ENCODE data around the gene B3GNT7.
"Not testable (repeated sequence)": the region's sequence is repeated elsewhere in the genome, so short reads cannot be mapped to it uniquely, and the experiment has no call there.

The B3GNT7 gene

GRCh38 chr2:231395188-231396057 is at the start of gene B3GNT7:
Gene B3GNT7 (plus strand): TSS chr2:231395710. CDS start chr2:231395804, 94 bp downstream.
- DNase-seq (ENCODE audit: low spot score): peak; percentile 45

DNA sequence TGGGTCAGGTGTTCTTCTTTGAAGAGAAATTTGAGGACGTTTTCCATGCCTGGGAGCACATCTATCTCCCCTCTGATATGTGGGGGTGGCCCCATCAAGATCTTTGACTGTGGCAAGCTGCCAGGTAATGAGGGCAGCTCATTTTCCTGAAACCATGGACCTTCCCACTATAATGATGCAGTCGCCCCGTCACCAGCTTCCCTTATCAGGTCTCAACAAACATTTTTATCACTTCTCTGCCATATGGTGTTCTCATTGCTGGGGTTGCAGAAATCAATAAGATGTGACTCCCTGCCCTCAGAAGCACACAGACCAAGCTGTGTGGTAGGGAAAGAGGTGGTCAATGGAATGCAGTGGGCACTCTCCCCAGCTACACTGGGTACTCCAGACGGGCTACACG is 48.4 kb upstream of the B3GNT7 start:
- no peak for DNase-seq (ENCODE audit: low spot score)

DNA sequence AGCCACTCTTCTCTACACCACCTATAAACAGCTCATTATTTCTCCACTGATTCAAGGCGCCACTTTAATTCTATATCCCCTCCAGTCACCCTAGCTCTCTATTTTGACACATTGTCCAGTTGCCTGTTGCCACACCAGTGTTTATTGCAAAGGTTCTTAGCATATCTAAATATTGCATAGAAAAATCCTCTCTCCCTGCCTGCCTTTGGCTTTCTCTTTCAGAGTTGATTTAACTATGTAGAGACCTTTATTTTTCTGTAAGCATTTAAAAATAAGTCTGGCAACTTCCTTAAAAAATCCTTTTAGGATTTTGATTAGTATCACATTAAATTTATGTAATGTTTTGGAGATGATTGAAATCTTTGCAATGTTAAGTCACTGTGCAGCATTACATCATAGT is 47.9 kb upstream of the B3GNT7 start:
- DNase-seq (ENCODE audit: low spot score): no peak

- DNase-seq (ENCODE audit: low spot score): no peak
These were observed 47.3 kb upstream of the B3GNT7 start for GRCh38 chr2:231348173-231348572.

GRCh38 chr2:231348704-231349373 is 46.7 kb upstream of the B3GNT7 start:
- DNase-seq (ENCODE audit: low spot score): no peak

- DNase-seq (ENCODE audit: low spot score): not testable (repeated sequence)
These were observed 46.2 kb upstream of the B3GNT7 start for GRCh38 chr2:231349374-231349735.

GRCh38 chr2:231351648-231352047 is 43.9 kb upstream of the B3GNT7 start:
- DNase-seq (ENCODE audit: low spot score): no peak

GRCh38 chr2:231353469-231353868 is 42.0 kb upstream of the B3GNT7 start:
- no peak for DNase-seq (ENCODE audit: low spot score)

DNA sequence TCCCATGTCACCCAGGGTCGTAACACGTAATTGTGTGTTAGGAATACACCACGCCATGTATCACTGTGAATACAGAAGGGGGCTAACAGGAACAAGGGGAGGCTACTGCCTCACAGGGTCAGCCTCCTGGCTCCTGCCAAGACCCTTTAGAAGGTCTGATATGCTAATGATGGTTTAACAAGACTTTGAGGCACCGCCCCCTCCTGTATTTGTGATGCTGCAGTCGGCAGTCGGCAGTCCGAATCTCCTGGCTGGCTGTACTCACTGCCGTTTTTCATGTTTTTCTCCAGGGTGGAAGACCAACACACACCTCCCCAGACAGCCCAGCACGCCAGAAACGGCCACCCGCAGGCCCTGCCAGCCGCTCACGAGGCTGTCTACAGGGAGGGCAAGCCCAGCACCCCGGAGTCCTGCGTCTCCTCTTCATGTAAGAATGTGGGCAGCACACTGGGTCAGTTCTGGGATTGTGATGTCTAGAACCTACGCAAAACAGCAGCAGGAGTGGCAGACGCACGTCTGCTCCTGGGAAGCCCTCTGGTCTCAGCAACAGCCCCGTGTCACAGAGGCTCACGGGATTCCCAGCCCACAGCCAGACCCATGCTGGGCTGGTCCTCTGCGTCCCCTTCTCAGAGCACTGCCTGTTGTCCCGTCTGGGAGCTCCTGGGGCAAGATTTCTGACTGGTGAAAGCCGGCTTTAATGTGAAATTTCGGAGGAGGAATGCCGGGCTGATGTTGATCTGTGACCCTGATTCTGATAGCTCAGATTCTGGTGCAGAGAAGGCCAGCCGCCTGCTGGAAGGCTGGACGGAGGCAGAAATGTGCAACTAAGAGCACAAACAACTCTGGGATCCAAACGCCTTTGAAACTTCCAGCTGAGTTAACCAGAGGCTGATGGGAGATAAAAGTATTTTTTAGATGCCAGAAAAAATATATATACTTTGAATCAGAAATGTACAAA is 39.7 kb upstream of the B3GNT7 start:
- no peak for DNase-seq (ENCODE audit: low spot score)

DNA sequence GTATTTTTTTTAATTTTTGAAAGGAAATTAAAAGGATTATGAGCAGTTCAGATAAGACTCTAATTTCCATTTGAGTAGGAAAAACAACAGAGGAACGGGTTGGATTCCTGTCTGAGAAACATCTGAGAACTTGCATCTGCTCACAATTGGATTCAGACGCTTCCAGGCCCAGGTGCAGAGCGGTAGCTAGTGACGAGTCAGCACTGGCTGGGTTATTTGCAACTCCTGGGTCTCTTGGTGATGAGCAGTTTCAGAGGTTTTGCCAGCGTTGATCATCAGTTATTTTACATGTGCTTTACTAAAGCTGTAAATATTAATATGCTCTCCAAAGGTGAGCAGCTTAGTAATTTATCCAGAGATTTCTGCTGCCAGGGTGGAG is 39.1 kb upstream of the B3GNT7 start:
- DNase-seq (ENCODE audit: low spot score): no peak

DNA sequence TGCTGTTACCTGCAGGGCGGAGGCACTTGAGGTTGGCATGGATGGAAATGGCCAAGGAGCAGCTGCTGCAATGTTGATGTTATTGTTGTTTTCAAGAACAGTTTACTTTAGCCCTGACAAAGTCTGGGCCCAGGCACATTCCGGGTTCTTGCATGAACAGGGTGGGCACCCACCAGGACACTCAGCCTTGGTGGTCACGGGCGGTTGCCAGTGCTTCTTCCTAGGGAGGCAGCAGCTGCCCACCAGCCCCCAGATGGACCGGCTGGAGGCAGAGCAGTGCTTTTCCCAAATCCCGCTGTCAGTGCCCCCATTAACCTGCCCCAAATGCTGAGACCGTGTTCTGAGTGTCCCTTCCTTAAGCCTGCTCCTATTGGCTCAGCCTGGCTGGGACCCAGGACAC is 38.5 kb upstream of the B3GNT7 start:
- no peak for DNase-seq (ENCODE audit: low spot score)

DNA sequence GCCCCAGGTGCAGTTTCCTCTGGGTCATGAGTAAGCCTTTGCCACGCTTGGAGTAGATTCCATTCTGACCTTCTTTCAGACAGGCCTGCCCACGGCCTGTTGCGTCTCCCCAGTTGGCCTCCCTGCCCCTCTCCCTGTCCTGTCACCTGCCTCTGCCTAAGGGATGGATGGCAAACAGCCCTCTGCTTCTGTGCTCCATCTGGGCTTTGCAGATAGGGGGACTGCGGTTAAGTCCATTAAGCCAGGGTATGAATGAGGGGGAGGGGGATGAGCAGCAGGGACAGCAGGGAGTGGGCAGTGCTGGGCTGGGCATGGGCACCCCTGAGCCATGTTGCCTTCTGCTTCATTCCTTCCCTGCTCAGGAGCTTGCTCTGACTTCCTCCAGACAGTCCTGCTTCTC is 37.6 kb upstream of the B3GNT7 start:
- DNase-seq (ENCODE audit: low spot score): no peak

- no peak for DNase-seq (ENCODE audit: low spot score)
These were observed 36.1 kb upstream of the B3GNT7 start for GRCh38 chr2:231359441-231359840.

DNA sequence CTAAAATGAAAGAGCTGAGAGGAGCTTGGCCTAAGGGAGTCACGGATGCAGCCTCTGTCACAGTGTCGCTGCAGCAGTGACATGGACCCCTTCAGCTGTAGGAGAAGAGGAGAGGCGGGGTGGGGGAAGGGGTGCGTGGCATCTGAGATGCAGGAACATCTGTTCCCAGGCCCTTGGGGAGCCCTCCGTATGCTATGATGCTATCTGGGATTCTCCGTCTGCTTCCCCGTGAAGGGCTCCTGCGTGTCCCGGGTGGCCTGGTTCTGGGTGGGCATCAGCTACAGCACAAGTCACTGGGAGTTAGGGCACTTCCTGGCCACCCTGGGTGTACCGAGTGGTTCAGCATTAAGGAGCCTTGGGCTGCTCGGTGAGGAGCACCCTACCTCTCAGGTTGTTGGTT is 35.6 kb upstream of the B3GNT7 start:
- no peak for DNase-seq (ENCODE audit: low spot score)

GRCh38 chr2:231360401-231360800 is 35.1 kb upstream of the B3GNT7 start:
- no peak for DNase-seq (ENCODE audit: low spot score)

DNA sequence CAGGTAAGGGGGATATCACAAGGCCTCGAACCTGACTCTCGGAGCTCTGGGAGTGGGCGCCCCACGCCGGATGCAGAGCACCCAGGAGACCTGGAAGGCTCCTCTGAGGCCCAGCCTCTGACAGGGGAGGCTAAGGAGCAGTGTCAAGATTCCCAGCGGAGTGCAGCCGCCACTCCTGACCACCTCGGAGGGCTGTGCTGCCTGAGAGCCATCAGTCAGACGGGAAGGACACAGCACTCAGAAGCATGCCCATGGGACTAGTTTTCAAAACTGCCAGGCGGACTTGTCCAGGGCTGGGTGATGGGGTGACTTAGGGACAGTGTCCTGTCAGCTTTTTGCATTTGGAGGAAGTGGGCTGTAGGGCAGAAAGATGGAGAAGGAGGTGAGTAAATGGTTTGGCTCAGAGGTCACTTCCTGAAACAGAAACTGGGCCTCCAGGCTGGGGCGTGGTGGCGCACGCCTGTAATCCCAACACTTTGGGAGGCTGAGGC is 34.6 kb upstream of the B3GNT7 start:
- no peak for DNase-seq (ENCODE audit: low spot score)

DNA sequence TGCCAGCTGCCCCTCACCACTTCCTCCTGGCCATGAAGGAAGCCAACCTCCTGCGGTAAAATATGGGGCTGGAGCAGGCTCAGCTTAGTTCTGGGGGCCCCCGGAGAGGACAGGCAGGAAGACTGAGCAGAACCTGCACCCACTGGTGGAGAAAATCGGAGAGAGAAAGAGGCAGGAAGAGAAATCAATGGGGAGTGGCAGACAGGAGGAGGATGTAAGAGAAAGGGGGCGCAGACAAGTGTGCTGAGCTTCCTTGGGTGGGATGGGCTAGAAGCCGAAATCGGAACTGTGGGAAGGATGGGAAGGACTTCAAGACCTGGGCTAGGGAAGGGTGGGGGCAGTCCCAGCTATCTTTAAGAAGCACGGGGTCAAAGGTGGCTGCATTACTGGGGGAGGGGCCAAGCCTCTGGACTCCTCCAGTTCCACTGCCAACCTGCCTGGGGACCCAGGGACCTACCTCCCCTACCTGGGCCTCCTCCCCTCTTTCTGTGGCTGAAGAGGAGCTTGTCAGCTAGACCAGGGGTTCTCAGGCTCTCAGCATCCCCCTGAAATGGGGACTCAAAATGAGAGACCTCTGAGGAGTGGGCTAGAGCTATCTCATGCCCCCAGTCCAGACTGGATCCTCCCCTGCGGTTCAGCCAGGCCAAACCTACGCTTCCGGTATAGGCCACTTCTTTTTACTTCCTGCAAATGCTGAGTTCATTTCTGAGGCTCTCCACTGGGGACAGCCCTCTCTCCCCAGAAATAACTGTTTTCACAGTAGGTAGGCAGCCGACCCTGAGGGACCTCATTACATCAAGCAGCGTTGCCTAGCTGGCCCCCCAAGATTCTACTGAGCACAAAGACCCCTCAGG is 33.6 kb upstream of the B3GNT7 start:
- DNase-seq (ENCODE audit: low spot score): no peak

GRCh38 chr2:231362555-231363184 is 32.8 kb upstream of the B3GNT7 start:
- DNase-seq (ENCODE audit: low spot score): no peak

DNA sequence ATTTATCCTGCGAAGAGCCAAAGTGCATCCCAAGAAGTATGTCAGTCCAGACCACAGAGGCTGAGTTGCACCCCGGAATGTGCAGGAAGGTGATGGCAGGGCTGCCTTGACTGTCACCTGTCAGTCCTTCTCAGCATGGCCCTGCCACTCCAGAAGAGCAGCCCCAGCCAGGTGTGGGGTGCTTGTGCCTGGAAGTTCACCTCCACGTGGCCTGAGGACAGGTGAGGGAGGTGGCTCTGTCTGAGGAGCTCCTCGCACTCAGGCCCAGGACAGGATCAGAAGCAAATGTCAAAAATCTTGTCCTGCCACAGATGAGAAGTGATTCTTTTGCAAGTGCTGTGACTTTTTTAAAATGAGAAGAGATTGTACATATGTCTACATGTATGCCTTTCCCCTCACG is 31.4 kb upstream of the B3GNT7 start:
- DNase-seq (ENCODE audit: low spot score): no peak

- peak; percentile 78 for DNase-seq (ENCODE audit: low spot score)
These were observed 30.3 kb upstream of the B3GNT7 start for GRCh38 chr2:231364961-231365810.
